ENCODE data around the gene LSM7. TPM values are rescaled to one million over a fixed set of nuclear protein-coding genes. Genes with fewer than 3 reads are reported as not detected.

The LSM7 gene
- polyA plus RNA-seq, 3 donors, result 71.4 to 119 (median 87.8) TPM

DNA sequence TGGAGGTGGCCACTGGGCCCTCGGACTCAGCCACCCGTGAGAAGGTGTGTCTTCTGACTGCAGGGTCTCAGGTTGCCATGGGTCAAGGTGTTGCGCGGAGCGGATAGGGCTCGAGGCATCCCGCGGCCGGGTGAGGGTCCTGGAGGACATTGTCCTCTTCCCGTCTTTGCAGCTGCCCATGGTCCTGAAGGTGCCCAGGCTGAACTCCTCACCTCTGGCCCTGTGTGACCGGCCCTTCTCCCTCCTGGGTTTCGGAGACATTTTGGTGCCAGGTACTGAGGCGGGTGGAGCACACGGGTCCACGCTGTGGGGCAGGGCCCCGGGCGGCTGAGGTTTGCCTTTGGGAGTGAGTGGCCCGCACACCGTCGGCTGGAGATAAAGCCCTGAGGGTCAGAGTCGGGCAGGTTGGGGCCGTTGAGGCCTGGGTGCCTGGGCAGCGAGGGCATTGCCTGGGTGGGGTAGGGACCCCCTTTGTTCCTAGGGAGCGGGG, 16.0 kb upstream of the LSM7 start:
- DNase-seq (ENCODE audit: extremely low read depth in 1 of 11, low read depth in 9 of 11, low spot score in 4 of 11), result no peak

DNA sequence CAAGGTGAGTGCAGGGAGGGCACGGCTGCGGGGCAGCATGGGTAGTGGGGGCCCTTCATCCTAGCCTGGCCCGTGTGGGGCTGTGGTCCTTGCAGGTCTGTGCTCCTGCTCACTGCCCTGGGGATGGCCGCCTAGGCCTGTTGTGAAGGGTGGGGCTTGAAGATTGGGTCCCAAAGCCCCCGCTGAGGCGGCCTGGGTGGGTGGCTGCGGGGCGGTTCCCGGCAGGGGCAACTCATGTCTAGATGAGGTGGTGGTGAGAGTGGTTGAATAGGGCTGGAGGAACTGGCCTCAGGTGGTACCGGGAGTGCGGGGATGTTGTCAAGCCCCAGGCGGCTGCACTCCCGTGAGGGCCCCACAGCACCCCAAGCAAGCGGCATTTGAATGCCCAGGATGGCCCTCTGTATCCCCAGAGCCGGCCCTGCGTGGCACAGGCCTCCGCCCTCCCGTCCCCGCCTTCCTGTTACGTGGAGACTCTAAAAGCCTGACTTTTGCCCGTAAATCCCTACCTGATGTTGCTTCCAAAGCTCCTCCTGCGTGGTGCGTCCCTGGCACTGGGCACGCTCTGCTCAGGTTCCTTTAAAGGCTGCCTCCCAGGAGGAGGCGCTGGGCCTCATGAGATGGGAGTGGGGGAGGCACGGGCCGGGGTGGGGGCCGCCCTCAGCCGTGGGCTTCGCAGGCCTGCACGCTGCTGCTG, 15.1 kb upstream of the LSM7 start:
- DNase-seq (ENCODE audit: extremely low read depth in 1 of 11, low read depth in 9 of 11, low spot score in 4 of 11), result no peak

DNA sequence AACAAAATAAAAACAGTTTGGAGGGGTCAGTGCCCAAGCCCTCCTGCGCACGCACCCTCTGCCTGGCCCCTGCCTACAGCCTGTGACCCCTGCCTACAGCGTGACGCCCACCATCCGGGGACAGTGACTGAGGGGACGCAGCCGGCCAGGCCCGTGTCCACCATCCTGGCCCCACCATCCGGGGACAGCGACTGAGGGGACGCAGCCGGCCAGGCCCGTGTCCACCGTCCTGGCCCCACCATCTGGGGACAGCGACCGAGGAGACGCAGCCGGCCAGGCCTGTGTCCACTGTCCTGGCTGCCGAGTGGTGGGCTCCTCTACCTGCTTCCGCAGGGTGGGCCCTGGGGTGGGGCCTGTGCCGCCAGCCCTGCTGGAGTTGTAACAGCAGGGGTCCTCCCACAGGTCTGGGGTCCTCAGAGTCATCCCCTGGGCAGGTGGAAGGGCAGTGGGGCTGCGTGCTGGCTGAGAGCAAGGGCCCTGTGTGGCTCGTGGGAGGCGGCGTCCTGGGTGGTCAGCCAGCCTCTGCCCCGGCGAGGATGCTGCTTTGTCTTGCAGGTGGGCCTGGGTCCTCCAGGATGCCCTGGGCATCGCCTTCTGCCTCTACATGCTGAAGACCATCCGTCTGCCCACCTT, 14.4 kb upstream of the LSM7 start:
- DNase-seq (ENCODE audit: extremely low read depth in 1 of 11, low read depth in 9 of 11, low spot score in 4 of 11), result no peak

DNA sequence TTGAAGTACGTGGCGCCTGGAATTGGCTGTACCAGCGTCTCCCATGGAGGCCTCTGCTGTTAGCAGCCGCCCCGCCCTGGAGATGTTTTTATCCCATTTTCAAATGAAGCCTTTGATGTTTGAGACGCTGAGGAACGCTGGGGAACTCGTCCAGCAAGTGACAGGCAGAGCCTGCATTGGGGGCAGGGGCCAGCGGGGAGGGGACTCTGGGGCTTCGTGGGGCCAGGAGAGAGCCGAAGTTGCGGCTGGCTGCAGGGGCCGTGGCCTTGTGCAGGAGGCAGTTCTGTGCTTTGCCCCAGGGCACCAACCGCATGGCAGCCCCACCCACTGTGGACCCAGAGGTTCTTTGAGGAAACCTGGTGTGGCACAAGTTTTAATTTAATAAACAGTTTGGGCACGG, 13.6 kb upstream of the LSM7 start:
- no peak for DNase-seq (ENCODE audit: extremely low read depth in 1 of 11, low read depth in 9 of 11, low spot score in 4 of 11)

DNA sequence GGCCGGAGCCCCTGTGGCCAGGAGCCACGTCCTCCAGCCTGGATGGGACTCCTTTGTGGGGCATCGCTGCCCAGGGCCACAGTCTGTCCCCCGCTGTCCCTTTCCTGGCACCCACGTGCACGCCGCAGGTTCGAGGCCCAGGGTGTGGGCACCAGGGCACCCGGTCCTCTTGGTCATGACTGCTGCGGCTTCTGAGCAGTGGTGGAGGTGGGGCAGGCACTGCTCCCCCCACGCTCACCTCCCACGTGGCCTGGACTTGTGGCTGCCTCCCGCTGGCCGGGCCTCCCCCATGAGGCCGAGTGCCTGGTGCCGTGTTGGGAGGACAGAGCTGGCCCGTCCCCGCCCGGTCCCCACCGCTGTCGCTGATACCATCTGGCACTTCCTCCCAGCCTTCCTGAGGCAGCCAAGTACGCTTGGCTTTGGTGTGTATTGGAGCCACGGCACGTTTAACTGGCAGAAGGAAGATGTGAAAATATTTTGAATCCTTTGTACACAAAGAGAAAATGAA, 12.9 kb upstream of the LSM7 start:
- no peak for DNase-seq (ENCODE audit: extremely low read depth in 1 of 11, low read depth in 9 of 11, low spot score in 4 of 11)

DNA sequence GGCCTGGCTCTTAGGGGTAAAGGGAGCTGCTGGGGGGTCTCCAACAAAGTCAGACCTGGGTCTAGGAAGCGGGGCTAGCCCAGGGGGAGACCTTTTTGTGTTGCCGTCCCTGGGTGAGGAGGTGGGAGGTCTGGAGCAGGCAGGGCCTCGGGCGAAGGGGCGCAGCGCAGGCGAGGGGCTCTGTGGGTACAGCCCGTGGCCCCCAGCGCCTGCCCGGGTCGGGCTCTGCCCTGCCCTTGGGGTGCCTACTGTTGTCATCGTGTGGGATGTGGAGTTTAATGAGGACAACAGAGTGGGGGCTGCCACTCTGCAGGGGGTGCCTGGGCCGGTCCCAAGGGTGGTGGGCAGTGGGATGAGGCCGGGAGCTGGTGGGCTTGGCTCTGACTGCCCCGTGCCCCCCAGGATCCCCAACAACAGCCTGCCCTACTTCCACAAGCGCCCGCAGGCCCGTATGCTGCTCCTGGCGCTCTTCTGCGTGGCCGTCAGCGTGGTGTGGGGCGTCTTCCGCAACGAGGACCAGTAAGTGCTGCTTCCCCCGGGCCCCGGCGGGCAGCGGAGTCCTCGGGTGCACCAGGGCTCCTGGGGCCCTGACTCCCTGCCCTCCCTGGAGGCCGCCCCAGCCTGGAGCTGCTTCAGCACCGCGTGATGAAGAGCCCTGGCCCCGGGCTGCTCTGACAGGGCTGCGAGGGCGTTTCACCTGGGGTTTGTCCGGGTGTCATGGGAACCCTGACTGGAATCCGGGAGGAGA, 12.3 kb upstream of the LSM7 start:
- no peak for DNase-seq (ENCODE audit: extremely low read depth in 1 of 11, low read depth in 9 of 11, low spot score in 4 of 11)

DNA sequence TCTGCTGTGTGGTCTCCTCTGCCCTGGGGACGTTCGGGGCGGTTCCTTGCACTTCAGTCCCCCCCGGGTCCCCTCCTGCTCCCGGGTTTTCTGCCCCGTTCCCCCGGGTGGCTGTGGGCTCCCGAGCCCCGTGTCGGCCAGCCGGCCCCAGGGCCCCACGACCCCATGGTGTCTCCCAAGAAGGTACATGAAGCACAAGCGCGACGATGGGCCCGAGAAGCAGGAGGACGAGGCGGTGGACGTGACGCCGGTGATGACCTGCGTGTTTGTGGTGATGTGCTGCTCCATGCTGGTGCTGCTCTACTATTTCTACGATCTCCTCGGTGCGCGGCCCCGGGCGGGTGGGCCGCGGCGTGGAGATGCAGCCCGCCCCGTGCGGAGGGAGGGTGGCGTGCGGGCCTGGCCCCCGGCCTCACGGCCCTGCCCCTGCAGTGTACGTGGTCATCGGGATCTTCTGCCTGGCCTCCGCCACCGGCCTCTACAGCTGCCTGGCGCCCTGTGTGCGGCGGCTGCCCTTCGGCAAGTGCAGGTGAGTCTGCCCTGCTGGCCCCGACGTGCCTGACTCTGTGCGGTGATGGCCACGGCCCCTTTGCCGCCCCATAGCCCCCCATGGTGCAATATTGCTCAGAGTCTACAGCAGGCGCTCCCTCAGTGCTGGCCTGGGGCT, 11.4 kb upstream of the LSM7 start:
- DNase-seq (ENCODE audit: extremely low read depth in 1 of 11, low read depth in 9 of 11, low spot score in 4 of 11), result no peak

DNA sequence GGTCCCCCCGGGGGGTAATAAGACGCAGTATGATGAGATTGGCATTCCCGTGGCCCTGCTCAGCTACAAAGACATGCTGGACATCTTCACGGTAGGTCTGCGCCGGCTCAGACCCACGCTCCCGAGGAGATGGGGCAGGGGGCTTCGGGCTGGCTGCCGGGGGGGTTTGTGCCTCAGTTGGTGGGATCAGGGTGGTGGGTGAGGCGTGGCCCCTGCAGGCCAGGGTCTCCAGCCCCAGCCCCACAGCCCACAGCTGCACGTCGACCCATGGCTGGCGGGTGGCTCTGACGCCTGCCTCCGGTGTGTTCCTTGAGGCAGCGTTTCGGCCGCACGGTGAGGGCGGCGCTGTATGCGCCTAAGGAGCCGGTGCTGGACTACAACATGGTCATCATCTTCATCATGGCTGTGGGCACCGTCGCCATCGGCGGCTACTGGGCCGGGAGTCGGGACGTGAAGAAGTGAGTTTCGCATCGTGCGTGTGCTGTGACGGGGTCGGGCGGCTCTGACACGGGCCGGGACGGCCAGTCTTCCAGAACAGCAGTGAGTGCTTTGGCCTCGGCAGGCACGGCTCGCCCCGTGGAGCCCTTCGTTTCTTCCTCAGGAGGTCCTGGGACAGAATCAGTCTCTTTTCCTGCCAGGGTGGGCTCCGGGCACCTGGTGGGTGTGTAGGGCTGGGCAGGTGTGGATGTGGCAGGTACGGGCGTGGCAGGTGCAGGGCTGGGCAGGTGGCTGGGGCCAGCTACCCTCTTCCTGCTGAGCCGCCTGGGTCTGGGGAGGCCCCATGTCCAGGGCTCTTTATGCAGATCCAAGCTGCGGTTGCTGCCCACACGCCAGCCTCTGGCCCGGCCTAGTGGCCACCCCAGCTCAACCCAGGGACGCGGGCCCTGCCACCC, 10.6 kb upstream of the LSM7 start:
- DNase-seq (ENCODE audit: extremely low read depth in 1 of 11, low read depth in 9 of 11, low spot score in 4 of 11), result no peak

DNA sequence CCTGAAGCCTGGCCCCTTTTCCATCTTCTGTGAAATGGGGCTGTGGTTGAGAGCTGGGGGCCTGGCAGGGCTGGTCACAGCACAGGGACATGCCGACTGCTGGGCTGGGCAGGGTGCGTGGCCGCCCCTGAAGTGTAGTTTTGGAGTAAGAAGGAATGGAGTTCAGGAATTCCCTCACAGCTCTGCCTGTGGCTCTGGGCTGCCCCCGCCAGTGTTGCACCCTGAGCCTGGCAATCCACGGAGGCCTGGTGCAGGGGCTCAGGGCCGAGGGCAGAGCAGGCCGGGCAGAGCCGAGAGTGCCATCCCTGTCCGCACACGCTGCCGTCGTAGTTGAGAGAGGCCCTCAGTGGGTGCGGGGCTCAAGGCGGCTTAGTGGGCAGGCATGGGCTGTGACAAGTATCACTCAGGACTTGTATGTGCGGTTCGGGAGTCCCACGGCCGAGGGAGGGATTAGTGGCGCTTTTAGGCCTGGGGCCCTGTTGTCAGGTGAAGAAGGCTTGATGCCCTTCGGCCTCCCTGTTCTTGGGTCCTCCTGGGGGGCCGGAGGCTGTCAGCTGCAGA, 9.7 kb upstream of the LSM7 start:
- DNase-seq (ENCODE audit: extremely low read depth in 1 of 11, low read depth in 9 of 11, low spot score in 4 of 11), result no peak

DNA sequence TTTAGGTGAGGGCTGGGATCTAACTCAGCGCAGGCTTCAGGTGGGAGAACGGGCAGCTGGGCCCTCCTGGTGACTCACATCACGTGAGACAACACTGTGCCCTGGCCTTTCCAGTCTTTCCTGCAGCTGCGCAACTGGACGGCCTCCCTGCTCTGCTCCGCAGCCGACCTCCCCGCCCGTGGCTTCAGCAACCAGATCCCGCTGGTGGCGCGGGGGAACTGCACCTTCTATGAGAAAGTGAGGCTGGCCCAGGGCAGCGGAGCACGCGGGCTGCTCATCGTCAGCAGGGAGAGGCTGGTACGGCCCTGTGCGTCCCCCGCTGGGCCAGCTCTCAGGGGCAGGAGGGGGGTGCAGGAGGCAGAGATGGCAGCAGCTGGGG, 8.9 kb upstream of the LSM7 start:
- peak in 10 of 11 donors; percentile 48 to 85 (median 72) for DNase-seq (ENCODE audit: extremely low read depth in 1 of 11, low read depth in 9 of 11, low spot score in 4 of 11)

DNA sequence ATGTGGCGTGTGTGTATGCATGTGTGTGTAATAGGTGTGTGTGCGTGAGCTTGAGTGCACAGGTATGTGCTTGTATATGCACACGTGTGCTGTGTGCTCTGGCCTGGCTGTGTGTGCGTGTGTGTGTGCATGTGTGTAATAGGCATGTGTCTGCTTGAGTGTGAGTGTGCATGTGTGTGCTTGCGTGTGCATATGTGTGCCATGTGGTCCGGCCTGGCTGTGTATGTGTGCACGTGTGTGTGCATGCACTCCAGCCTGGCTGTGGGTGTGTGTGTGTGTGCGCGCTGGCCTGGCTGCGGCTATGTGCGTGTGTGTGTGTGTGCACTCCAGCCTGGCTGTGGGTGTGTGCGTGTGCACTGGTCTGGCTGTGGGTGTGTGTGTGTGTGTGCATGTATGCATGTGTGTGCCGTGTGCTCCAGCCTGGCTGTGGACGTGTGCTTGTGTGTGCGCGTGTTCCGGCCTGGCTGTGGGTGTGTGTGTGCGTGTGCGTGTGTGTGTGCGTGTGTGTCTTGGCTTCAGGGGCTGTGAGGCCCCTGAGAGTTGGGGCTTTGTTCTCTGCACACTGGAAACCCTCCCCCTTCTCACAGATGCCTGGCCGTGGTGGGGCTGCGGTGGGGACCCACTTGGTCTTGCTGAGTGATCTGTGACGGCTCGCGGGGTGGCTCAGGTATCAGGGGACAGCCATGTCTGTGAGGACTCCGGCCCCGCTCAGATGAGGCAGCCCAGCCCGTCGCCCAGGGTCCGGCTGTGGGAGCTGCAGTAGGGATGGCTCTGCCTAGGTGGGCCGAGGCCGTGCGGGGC, 8.3 kb upstream of the LSM7 start:
- no peak for DNase-seq (ENCODE audit: extremely low read depth in 1 of 11, low read depth in 9 of 11, low spot score in 4 of 11)

DNA sequence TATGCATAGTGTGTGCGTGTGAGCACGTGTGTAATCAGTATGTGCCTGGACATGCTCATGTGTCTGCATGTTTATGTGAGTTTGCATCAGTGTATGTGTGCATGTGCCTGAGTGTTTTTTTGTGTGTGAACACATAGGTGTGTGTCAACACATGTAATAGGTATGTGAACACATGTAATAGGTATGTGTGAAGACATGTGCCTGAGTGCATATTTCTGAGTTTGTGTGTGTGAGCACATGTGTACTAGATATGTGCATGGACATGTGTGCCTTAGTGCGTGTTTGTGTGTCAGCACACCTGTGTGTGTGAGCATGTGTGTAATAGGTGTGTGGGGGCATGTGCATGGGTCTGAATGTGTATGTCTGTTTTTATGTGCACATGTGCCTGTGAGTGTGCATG, 7.5 kb upstream of the LSM7 start:
- DNase-seq (ENCODE audit: extremely low read depth in 1 of 11, low read depth in 9 of 11, low spot score in 4 of 11), result no peak

DNA sequence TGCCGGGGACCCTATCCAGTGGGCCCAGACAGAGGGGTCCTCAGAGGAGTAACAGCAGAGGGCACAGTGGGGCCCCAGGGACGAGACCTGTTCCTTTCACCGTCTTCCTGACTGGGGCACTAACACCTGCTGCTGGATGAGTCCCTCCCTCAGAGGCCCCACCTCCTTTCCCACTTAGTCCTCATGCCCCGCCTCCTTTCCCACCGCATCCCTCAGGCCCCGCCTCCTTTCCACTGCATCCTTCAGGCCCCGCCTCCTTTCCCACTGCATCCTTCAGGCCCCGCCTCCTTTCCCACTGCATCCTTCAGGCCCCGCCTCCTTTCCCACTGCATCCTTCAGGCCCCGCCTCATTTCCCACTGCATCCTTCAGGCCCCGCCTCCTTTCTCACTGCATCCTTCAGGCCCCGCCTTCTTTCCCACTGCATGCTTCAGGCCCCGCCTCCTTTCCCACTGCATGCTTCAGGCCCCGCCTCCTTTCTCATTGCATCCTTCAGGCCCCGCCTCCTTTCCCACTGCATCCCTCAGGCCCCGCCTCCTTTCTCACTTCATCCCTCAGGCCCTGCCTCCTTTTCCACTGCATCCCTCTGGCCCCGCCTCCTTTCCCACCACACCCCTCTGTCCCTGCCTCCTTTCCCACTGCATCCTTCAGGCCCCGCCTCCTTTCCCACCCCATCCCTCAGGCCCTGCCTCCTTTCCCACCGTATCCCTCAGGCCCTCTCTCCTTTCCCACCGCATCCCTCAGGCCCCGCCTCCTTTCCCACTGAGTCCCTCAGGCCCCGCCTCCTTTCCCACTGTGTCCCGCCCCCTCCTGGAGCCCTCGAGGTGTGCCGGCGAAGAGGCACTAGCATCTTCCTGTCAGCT, 6.8 kb upstream of the LSM7 start:
- DNase-seq (ENCODE audit: extremely low read depth in 1 of 11, low read depth in 9 of 11, low spot score in 4 of 11), result no peak

DNA sequence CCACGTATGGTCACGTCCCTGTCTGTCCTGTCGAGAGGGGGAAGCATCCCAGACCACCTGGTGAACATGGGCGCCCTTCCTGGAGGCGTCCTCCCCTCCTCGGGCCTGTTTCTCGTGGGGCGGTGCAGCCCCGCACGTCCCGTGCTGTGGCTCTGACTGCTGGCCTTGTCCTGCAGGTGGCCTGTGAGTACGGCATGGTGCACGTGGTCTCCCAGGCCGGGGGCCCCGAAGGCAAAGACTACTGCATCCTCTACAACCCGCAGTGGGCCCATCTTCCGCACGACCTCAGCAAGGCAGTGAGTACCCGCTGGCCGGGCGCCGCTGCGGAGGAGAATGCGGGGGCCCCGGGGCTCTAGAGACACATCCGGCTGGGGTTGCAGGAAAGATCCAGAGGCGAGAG, 6.0 kb upstream of the LSM7 start:
- no peak for DNase-seq (ENCODE audit: extremely low read depth in 1 of 11, low read depth in 9 of 11, low spot score in 4 of 11)

DNA sequence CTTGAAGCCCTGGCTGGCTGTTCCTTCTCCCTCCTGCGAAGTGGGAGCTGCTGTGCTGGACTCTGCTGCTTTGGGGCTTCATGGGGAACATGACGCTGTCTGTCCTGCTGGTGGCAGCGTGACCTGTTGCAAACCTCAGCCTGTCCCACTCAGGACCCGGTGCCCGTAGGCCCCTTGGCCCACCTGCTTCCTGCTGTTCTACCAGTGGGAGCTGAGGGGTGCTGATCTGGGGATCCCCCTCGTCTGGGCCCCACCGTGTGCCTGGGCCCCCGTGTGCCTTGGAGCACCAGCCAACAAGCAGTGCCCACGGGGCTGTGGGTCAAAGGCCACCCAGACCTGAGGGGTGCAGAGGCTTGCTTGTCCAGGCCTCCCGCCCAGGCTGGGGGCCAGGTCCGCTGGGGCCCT, 5.4 kb upstream of the LSM7 start:
- no peak for DNase-seq (ENCODE audit: extremely low read depth in 1 of 11, low read depth in 9 of 11, low spot score in 4 of 11)

DNA sequence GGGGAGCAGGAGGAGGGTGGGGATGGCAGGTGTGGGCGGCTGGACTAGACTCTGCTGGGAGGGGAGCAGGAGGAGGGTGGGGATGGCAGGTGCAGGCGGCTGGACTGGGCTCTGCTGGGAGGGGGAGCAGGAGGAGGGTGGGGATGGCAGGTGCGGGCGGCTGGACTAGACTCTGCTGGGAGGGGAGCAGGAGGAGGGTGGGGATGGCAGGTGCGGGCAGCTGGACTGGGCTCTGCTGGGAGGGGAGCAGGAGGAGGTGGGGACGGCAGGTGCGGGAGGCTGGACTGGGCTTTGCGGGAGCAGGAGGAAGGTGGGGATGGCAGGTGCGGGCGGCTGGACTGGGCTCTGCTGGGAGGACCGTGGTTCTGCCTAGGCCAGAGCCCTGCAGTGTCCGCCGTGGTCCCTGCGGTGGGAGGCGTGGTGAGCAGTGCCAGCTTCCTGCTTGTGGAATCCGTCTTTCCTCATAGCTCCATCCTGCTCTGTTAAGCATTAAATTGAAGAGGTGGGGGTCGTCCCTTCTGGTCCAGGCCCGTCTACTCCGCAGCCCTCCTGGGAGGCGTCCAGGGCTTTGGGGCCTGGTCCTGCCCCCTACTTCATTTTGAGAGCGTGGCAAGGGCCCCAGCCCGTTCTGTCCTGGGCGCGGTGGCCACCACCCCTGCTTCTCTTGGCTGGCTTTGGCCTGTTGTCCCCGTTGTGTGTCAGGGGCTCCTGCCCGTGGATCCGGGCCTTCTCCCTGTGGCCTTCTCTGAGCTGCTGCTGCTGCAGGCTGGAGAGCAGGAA, 4.8 kb upstream of the LSM7 start:
- no peak for DNase-seq (ENCODE audit: extremely low read depth in 1 of 11, low read depth in 9 of 11, low spot score in 4 of 11)

Measured in renal cortex interstitium (tissue), 11 donors.